Activated CD4-positive, alpha-beta T cell treated with anti-CD3 and anti-CD28 coated beads for 36 hours (primary cell): ENCODE measurements around the gene SLC25A26. TPM values are rescaled to one million over a fixed set of nuclear protein-coding genes. Genes with fewer than 3 reads are reported as not detected.
"Not testable (repeated sequence)": the region's sequence is repeated elsewhere in the genome, so short reads cannot be mapped to it uniquely, and the experiment has no call there.

ENCODE experiments used
- ATAC-seq: fragments of 200-7000 bp; cut with Tn5 transposase; one replicate; pipeline ENCODE4 v1.10.0; 2021; ENCODE audit warnings: mild to moderate bottlenecking, moderate library complexity
- CTCF ChIA-PET: fragments of 350-600 bp; sonication (Branson Sonifier 250); formaldehyde crosslinking; loops from one replicate; lab custom pipeline; 2021; ENCODE audit warnings: antibody characterized with exemption; lab: Charles Lee
- POLR2A ChIA-PET: fragments of 350-600 bp; sonication (Branson Sonifier 250); formaldehyde crosslinking; loops from one replicate; lab custom pipeline; 2021; ENCODE audit warnings: antibody characterized with exemption, inconsistent platforms; lab: Charles Lee
- DNase-seq: peaks from one replicate; pipeline ENCODE4 v3.0.0-alpha.2; 2020
- H3K27ac Mint-ChIP-seq: one replicate; pipeline ENCODE4 v1.8.0; 2021; ENCODE audit warnings: mixed read lengths
- H3K27me3 Mint-ChIP-seq: one replicate; pipeline ENCODE4 v1.8.0; 2021; ENCODE audit warnings: mixed read lengths
- H3K36me3 Mint-ChIP-seq: one replicate; pipeline ENCODE4 v1.8.0; 2021; ENCODE audit warnings: low read depth, mixed read lengths
- H3K4me1 Mint-ChIP-seq: one replicate; pipeline ENCODE4 v1.8.0; 2021; ENCODE audit warnings: mixed read lengths
- H3K4me3 Mint-ChIP-seq: one replicate; pipeline ENCODE4 v1.8.0; 2021; ENCODE audit warnings: mild to moderate bottlenecking, moderate library complexity, mixed read lengths
- H3K9me3 Mint-ChIP-seq: one replicate; pipeline ENCODE4 v1.8.0; 2021; ENCODE audit warnings: low read depth, mixed read lengths
- intact Hi-C, 2 experiments: fragments of 100-400 bp; cut with DNase I in 1 of 2; cut with micrococcal nuclease in 1 of 2; formaldehyde crosslinking; loops; one replicate each; pipeline versions ENCODE4 v1.14.2 to v1.15.1; 2022 to 2024; cut with DNase I, micrococcal nuclease
- total RNA-seq, 2 experiments: library from RNA; stranded (reverse); gene quantifications; one replicate each; pipeline ENCODE4 v1.2.3, GENCODE V29; 2021

SLC25A26 gene
- total RNA-seq, 2 experiments from 2014 or later = 14.2 to 22.7 TPM

GRCh38 chr3:66421144-66421543 lies 200.3 kb downstream of the SLC25A26 start:
- H3K4me3 Mint-ChIP-seq, intact Hi-C loops, CTCF ChIA-PET, H3K27me3 Mint-ChIP-seq, POLR2A ChIA-PET, ATAC-seq, DNase-seq, H3K27ac Mint-ChIP-seq: not testable (repeated sequence)
- H3K36me3 Mint-ChIP-seq = peaks cover 44% of the 10 kb centered on the region
- peaks cover 22% of the 10 kb centered on the region for H3K9me3 Mint-ChIP-seq
- H3K4me1 Mint-ChIP-seq = peaks cover 23% of the 10 kb centered on the region

DNA sequence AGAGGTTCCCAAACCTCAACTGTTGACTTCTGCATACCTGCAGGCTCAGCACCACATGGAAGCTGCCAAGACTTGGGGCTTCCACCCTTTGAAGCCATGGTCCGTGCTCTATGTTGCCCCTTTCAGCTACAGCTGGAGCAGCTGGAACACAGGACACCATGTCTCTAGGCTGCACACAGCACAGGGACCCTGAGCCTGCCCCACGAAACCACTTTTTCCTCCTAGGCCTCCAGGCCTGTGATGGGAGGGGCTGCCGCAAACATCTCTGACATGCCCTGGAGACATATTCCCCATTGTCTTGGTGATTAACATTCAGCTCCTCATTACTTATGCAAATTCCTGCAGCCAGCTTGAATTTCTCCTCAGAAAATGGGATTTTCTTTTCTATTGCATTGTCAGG lies 201.1 kb downstream of the SLC25A26 start:
- H3K4me3 Mint-ChIP-seq, H3K27ac Mint-ChIP-seq, H3K27me3 Mint-ChIP-seq, CTCF ChIA-PET, ATAC-seq, POLR2A ChIA-PET, DNase-seq, intact Hi-C loops: not testable (repeated sequence)
- H3K4me1 Mint-ChIP-seq = peaks cover 26% of the 10 kb centered on the region
- peaks cover 22% of the 10 kb centered on the region for H3K9me3 Mint-ChIP-seq
- peaks cover 43% of the 10 kb centered on the region for H3K36me3 Mint-ChIP-seq

DNA sequence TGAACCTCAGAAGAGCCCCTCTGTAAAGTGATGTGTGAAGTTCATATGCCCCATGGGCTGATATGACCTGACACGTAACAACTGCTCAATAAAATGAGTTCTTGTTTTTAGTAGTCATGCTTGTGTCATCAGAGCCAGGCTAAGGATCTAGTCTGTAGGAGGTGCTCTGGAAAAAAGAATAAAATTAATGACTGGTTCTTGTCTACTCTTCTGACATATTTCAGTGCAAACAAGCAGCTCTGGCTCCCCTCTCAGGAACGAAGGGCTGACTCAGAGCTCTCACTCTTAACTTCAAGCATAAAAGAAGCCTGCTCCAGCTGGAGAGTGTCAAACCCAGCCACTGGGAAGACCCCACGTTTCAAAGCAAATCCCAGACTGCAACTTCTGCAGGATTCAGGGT lies 203.0 kb downstream of the SLC25A26 start:
- POLR2A ChIA-PET = no interaction called here
- Mint-ChIP-seq H3K27me3 (no peaks in the 10 kb centered on the region), H3K36me3 (peaks cover 44% of the 10 kb centered on the region), H3K4me3 (no peak overlapping the region), H3K27ac (no peak overlapping the region), H3K4me1 (peaks cover 26% of the 10 kb centered on the region), H3K9me3 (peaks cover 22% of the 10 kb centered on the region)
- CTCF ChIA-PET = interaction anchor here (0.8 to 1.0 kb wide), 2 partner anchors 16 to 18 kb away, joined by 3 to 4 read pairs; no protein-coding TSS in a partner anchor
- ATAC-seq = peak; percentile 87
- peak; percentile 21 for DNase-seq
- intact Hi-C loops = no loop called here

- ChIA-PET POLR2A (no interaction called here), CTCF (no interaction called here)
- no peak overlapping the region for H3K4me3 Mint-ChIP-seq
Observed at GRCh38 chr3:66425032-66425431, 204.2 kb downstream of the SLC25A26 start.

DNA sequence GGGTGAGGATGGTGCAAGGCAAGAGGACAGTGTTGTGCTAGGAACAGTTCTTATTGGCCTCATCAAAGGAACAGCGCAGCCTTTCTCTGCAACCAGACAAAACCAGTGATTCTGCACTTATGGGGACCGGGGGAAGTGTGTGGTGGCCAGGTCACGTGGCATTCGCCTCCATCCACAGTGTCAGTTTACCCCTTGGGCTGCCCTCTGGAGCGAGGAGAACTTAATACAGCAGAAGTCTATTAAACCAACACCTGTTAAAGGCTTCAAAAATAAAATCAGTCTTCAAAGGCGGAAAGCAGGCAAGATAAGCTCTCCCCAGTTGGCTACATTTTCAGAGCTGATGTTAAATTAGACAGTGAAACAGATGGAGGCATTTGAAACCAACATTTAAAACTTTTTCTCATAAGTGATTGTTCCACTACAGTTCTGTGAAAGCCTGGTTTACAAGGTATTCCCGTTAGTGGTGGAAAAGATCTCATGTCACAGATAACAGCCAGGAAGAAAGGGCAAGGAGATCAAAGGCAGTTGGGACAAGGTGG lies 204.8 kb downstream of the SLC25A26 start:
- H3K36me3 Mint-ChIP-seq = peaks cover 32% of the 10 kb centered on the region
- peak overlapping the region; percentile 4 for H3K27ac Mint-ChIP-seq
- no peak for ATAC-seq

More at GRCh38 chr3:66425032-66425431, 204.2 kb downstream of the SLC25A26 start:
- DNase-seq (no peak), ATAC-seq (no peak)
- Mint-ChIP-seq H3K4me1 (peaks cover 23% of the 10 kb centered on the region), H3K27ac (no peak overlapping the region), H3K27me3 (no peaks in the 10 kb centered on the region), H3K36me3 (peaks cover 38% of the 10 kb centered on the region), H3K9me3 (peaks cover 20% of the 10 kb centered on the region)
- intact Hi-C loops = no loop called here

GRCh38 chr3:66426135-66426534 lies 205.3 kb downstream of the SLC25A26 start:
- Mint-ChIP-seq H3K27me3 (no peaks in the 10 kb centered on the region), H3K9me3 (peaks cover 13% of the 10 kb centered on the region), H3K36me3 (peaks cover 27% of the 10 kb centered on the region), H3K4me1 (peaks cover 18% of the 10 kb centered on the region), H3K4me3 (no peak overlapping the region), H3K27ac (peak overlapping the region; percentile 4)
- ATAC-seq = no peak
- CTCF ChIA-PET = interaction anchor here (0.8 kb wide), 1 partner anchor 403 kb away, joined by 3 read pairs; no protein-coding TSS in a partner anchor
- intact Hi-C loops = no loop called here
- POLR2A ChIA-PET = no interaction called here
- DNase-seq = no peak

More for the DNA sequence above, 204.8 kb downstream of the SLC25A26 start:
- Mint-ChIP-seq H3K4me3 (no peak overlapping the region), H3K27me3 (no peaks in the 10 kb centered on the region), H3K4me1 (peaks cover 19% of the 10 kb centered on the region), H3K9me3 (peaks cover 17% of the 10 kb centered on the region)
- no peak for DNase-seq
- ChIA-PET CTCF (interaction anchor here (0.8 kb wide), 1 partner anchor 403 kb away, joined by 3 read pairs; no protein-coding TSS in a partner anchor), POLR2A (no interaction called here)
- intact Hi-C loops = no loop called here

- intact Hi-C loops = no loop called here
- CTCF ChIA-PET = no interaction called here
- ATAC-seq (no peak), DNase-seq (no peak)
- Mint-ChIP-seq H3K27ac (no peak overlapping the region), H3K27me3 (no peaks in the 10 kb centered on the region), H3K4me1 (peaks cover 18% of the 10 kb centered on the region), H3K4me3 (no peak overlapping the region), H3K9me3 (peaks cover 6% of the 10 kb centered on the region), H3K36me3 (peaks cover 20% of the 10 kb centered on the region)
- POLR2A ChIA-PET = no interaction called here
Observed at GRCh38 chr3:66427352-66427751, 206.6 kb downstream of the SLC25A26 start.

- peaks cover 18% of the 10 kb centered on the region for H3K4me1 Mint-ChIP-seq
- ChIA-PET POLR2A (no interaction called here), CTCF (no interaction called here)
- no peak for DNase-seq
- intact Hi-C loops = no loop called here
- H3K36me3 Mint-ChIP-seq = peaks cover 14% of the 10 kb centered on the region
- H3K4me3 Mint-ChIP-seq = no peak overlapping the region
- no peak overlapping the region for H3K27ac Mint-ChIP-seq
- no peak for ATAC-seq
- H3K9me3 Mint-ChIP-seq = peaks cover 2% of the 10 kb centered on the region
- no peaks in the 10 kb centered on the region for H3K27me3 Mint-ChIP-seq
Observed at GRCh38 chr3:66427951-66428474, 207.2 kb downstream of the SLC25A26 start.

Other genes with a start within 250 kb of the SLC25A26 start
- under 1 TPM; 0.09 to 0.18 TPM for gene MAGI1, start 182.1 kb upstream of the SLC25A26 start, total RNA-seq